Peyer's patch (tissue), 4 donors: ENCODE results near the gene TCF25. TPM values are rescaled to one million over a fixed set of nuclear protein-coding genes. Genes with fewer than 3 reads are reported as not detected.

Experiments used
- DNase-seq, 3 donors: peaks; one replicate each; pipeline ENCODE4 v3.0.0-alpha.2; 2017 to 2019
- H3K27ac ChIP-seq, 4 donors: fragments of 200-600 bp; sonication (generic); one replicate each; pipeline ENCODE4 v1.5.1; 2016 to 2019
- H3K27me3 ChIP-seq, 2 donors: fragments of 200-600 bp; sonication (generic); one replicate each; pipeline ENCODE4 v1.5.1; 2019
- H3K36me3 ChIP-seq, 3 donors: fragments of 200-600 bp; sonication (generic); one replicate each; pipeline ENCODE4 v1.5.1; 2016 to 2019
- H3K4me1 ChIP-seq, 4 donors: fragments of 200-600 bp; sonication (generic); one replicate each; pipeline ENCODE4 v1.5.1; 2016 to 2019
- H3K4me3 ChIP-seq, 4 donors: fragments of 200-600 bp; sonication (generic); 1 replicate in 3 of 4; 2 replicates in 1 of 4; pipeline ENCODE4 v1.5.1; 2016 to 2019; ENCODE audit warnings: mild to moderate bottlenecking in 1 of 4
- H3K9me3 ChIP-seq, 4 donors: fragments of 200-600 bp; sonication (generic); one replicate each; pipeline ENCODE4 v1.5.1; 2016 to 2019; ENCODE audit warnings: mild to moderate bottlenecking in 1 of 4
- CTCF ChIP-seq, 6 experiments: fragments of 450-650 bp in 4 of 6; fragments of 200-600 bp in 2 of 6; sonication (generic) in 1 of 6; IDR thresholded peaks; one replicate each; pipeline ENCODE4 v1.5.1; 2017 to 2019; ENCODE audit warnings: antibody characterized with exemption in 6 of 6, mild to moderate bottlenecking in 3 of 6, moderate library complexity in 1 of 6
- POLR2A ChIP-seq, 2 donors: fragments of 450-650 bp; IDR thresholded peaks; one replicate each; pipeline ENCODE4 v1.5.1; 2017; ENCODE audit warnings: antibody characterized with exemption in 2 of 2, mild to moderate bottlenecking in 2 of 2, moderate library complexity in 2 of 2
- total RNA-seq, 4 donors: library from RNA; depleted of rRNA; stranded (reverse); fragments of >200 nt; gene quantifications; one replicate each; pipeline ENCODE4 v1.1.0, GENCODE V29; 2016

Gene TCF25
- total RNA-seq, 4 donors from 2014 or later = 247 to 946 (median 371) TPM

- no peak for TF ChIP-seq CTCF (IDR thresholded peaks at IDR 0.05)
- no peak for TF ChIP-seq POLR2A (IDR thresholded peaks at IDR 0.05)
- Histone ChIP-seq H3K36me3 (peaks cover 0 to 25% (median 0%) of the 10 kb centered on the region in 3 donors), H3K9me3 (no peaks in the 10 kb centered on the region), H3K27me3 (no peaks in the 10 kb centered on the region), H3K4me1 (peaks cover 0 to 19% (median under 1%) of the 10 kb centered on the region in 4 donors), H3K27ac (no peak overlapping the region), H3K4me3 (no peak overlapping the region)
- no peak for DNase-seq
These were observed 85.2 kb downstream of the TCF25 start for GRCh38 chr16:89958596-89958995.

- Histone ChIP-seq H3K36me3 (peaks cover 0 to 25% (median 0%) of the 10 kb centered on the region in 3 donors), H3K9me3 (no peaks in the 10 kb centered on the region), H3K27ac (no peak overlapping the region), H3K4me3 (no peak overlapping the region), H3K27me3 (no peaks in the 10 kb centered on the region), H3K4me1 (peaks cover 0 to 8% (median 0%) of the 10 kb centered on the region in 4 donors)
- DNase-seq = no peak
- TF ChIP-seq CTCF (IDR thresholded peaks at IDR 0.05) (no peak), POLR2A (IDR thresholded peaks at IDR 0.05) (no peak)
These were observed 87.6 kb downstream of the TCF25 start for GRCh38 chr16:89960966-89961365.

Other genes starting within 250 kb of the TCF25 start
- 100 to 1,000 TPM in 3 of 4 donors, 10 to 100 TPM in 1; 88.3 to 246 (median 196) TPM for gene CHMP1A, start 215.9 kb upstream of the TCF25 start, total RNA-seq
- gene SPATA33, start 215.8 kb upstream of the TCF25 start, total RNA-seq = 10 to 100 TPM; 13.9 to 76.7 (median 25.6) TPM
- gene CDK10, start 186.9 kb upstream of the TCF25 start, total RNA-seq = 100 to 1,000 TPM in 3 of 4 donors, 10 to 100 TPM in 1; 97.9 to 198 (median 158) TPM
- gene SPATA2L, start 171.9 kb upstream of the TCF25 start, total RNA-seq = 10 to 100 TPM; 19.0 to 44.7 (median 36.7) TPM
- 10 to 100 TPM; 14.9 to 45.9 (median 27.9) TPM for gene VPS9D1, start 152.7 kb upstream of the TCF25 start, total RNA-seq
- 100 to 1,000 TPM in 3 of 4 donors, 10 to 100 TPM in 1; 59.0 to 270 (median 125) TPM for gene ZNF276, start 152.1 kb upstream of the TCF25 start, total RNA-seq
- 100 to 1,000 TPM in 1 of 4 donors, 10 to 100 TPM in 3; 19.4 to 187 (median 27.9) TPM for gene FANCA, start 56.9 kb upstream of the TCF25 start, total RNA-seq
- 100 to 1,000 TPM in 3 of 4 donors, 10 to 100 TPM in 1; 45.5 to 147 (median 111) TPM for gene SPIRE2, start 45.1 kb upstream of the TCF25 start, total RNA-seq
- 10 to 100 TPM in 2 of 4 donors, 1 to 10 TPM in 2; 8.3 to 29.2 (median 11.2) TPM for gene MC1R, start 45.3 kb downstream of the TCF25 start, total RNA-seq
- 10 to 100 TPM in 1 of 4 donors, 1 to 10 TPM in 3; 2.1 to 12.4 (median 4.6) TPM for gene TUBB3, start 49.8 kb downstream of the TCF25 start, total RNA-seq
- gene DEF8, start 75.2 kb downstream of the TCF25 start, total RNA-seq = 100 to 1,000 TPM in 1 of 4 donors, 10 to 100 TPM in 3; 28.4 to 237 (median 60.9) TPM
- 10 to 100 TPM in 1 of 4 donors, 1 to 10 TPM in 3; 1.9 to 12.3 (median 6.1) TPM for gene DBNDD1, start 145.9 kb downstream of the TCF25 start, total RNA-seq
- gene PRDM7, start 203.7 kb downstream of the TCF25 start, total RNA-seq = not detected